HepG2 (cell line): ENCODE data around the gene CTSA. TPM values are rescaled to one million over a fixed set of nuclear protein-coding genes. Genes with fewer than 3 reads are reported as not detected.

ENCODE experiments used
- ASH2L ChIP-seq: fragments of 300-600, 200-600 bp; sonication (generic); IDR thresholded peaks from 2 replicates; pipeline ENCODE4 v1.7.0; 2017; ENCODE audit warnings: low read depth, mild to moderate bottlenecking, moderate library complexity, mixed read lengths, low read length; ENCODE audit not compliant: insufficient read length
- ATF7-NPFF ChIP-seq: sonication (generic); formaldehyde crosslinking; IDR thresholded peaks from 2 replicates; pipeline ENCODE4 v1.8.1; 2023; ENCODE audit warnings: mild to moderate bottlenecking, low read depth, missing genetic modification reagents, moderate library complexity
- CENPX ChIP-seq: sonication (generic); formaldehyde crosslinking; IDR thresholded peaks from 2 replicates; pipeline ENCODE4 v1.9.0; 2021; ENCODE audit warnings: mild to moderate bottlenecking, missing genetic modification reagents, moderate library complexity
- DR1 ChIP-seq: sonication (generic); formaldehyde crosslinking; IDR thresholded peaks from 2 replicates; pipeline ENCODE4 v1.8.0; 2021; ENCODE audit warnings: mild to moderate bottlenecking, missing genetic modification reagents, inconsistent platforms
- ETV5 ChIP-seq: IDR thresholded peaks from 2 replicates; pipeline ENCODE4 v1.6.1; 2018; ENCODE audit warnings: missing biosample characterization, missing genetic modification reagents, inconsistent platforms, borderline replicate concordance
- JARID2 ChIP-seq: sonication (generic); formaldehyde crosslinking; IDR thresholded peaks from 2 replicates; pipeline ENCODE4 v1.8.1; 2023; ENCODE audit warnings: missing genetic modification reagents, inconsistent platforms; ENCODE audit not compliant: insufficient replicate concordance
- KLF15 ChIP-seq: sonication (generic); formaldehyde crosslinking; IDR thresholded peaks from 2 replicates; pipeline ENCODE4 v1.8.1; 2023; ENCODE audit warnings: borderline replicate concordance, mild to moderate bottlenecking, inconsistent platforms, missing genetic modification reagents, mixed read lengths
- MAFF ChIP-seq: IDR thresholded peaks from 2 replicates; pipeline ENCODE4 v1.6.1; 2011; ENCODE audit warnings: low read depth, low read length, improper control_type of control experiment
- MLX ChIP-seq: IDR thresholded peaks from 2 replicates; pipeline ENCODE4 v1.6.1; 2016
- MTF1 ChIP-seq: sonication (generic); formaldehyde crosslinking; IDR thresholded peaks from 2 replicates; pipeline ENCODE4 v1.5.0; 2020; ENCODE audit warnings: missing genetic modification reagents
- SIX4 ChIP-seq: sonication (generic); formaldehyde crosslinking; IDR thresholded peaks from 2 replicates; pipeline ENCODE4 v1.4.0; 2020; ENCODE audit warnings: missing genetic modification reagents
- SOX5 ChIP-seq: IDR thresholded peaks from 2 replicates; pipeline ENCODE4 v1.6.1; 2016; ENCODE audit warnings: borderline replicate concordance
- STAT5B ChIP-seq: sonication (generic); formaldehyde crosslinking; IDR thresholded peaks from 2 replicates; pipeline ENCODE4 v1.4.0; 2020; ENCODE audit warnings: missing genetic modification reagents
- THAP8 ChIP-seq: sonication (generic); formaldehyde crosslinking; IDR thresholded peaks from 2 replicates; pipeline ENCODE4 v1.5.1; 2020; ENCODE audit warnings: missing genetic modification reagents, mild to moderate bottlenecking, borderline replicate concordance
- TOPORS ChIP-seq: sonication (generic); formaldehyde crosslinking; IDR thresholded peaks from 2 replicates; pipeline ENCODE4 v1.8.0; 2023; ENCODE audit warnings: mild to moderate bottlenecking, missing genetic modification reagents
- XBP1 ChIP-seq: sonication (generic); formaldehyde crosslinking; IDR thresholded peaks from 2 replicates; pipeline ENCODE4 v1.5.0; 2020; ENCODE audit warnings: missing genetic modification reagents
- ZBTB1 ChIP-seq: sonication (generic); formaldehyde crosslinking; IDR thresholded peaks from 2 replicates; pipeline ENCODE4 v1.4.0; 2020; ENCODE audit warnings: missing genetic modification reagents, borderline replicate concordance
- ZBTB26 ChIP-seq: IDR thresholded peaks from 2 replicates; pipeline ENCODE4 v1.6.1; 2016; ENCODE audit warnings: missing compliant biosample characterization, missing genetic modification reagents, borderline replicate concordance
- ZBTB7A ChIP-seq: sonication (generic); formaldehyde crosslinking; IDR thresholded peaks from 2 replicates; pipeline ENCODE4 v1.8.0; 2022; ENCODE audit warnings: mild to moderate bottlenecking, missing genetic modification reagents
- ZNF230 ChIP-seq: sonication (generic); formaldehyde crosslinking; IDR thresholded peaks from 2 replicates; pipeline ENCODE4 v1.4.0; 2020; ENCODE audit warnings: mild to moderate bottlenecking, missing genetic modification reagents
- ZNF460 ChIP-seq: sonication (generic); formaldehyde crosslinking; IDR thresholded peaks from 2 replicates; pipeline ENCODE4 v1.5.1; 2020; ENCODE audit warnings: missing genetic modification reagents, mild to moderate bottlenecking, borderline replicate concordance
- ZNF484 ChIP-seq: sonication (generic); formaldehyde crosslinking; IDR thresholded peaks from 2 replicates; pipeline ENCODE4 v1.5.1; 2020; ENCODE audit warnings: mild to moderate bottlenecking, low read depth, missing genetic modification reagents, borderline replicate concordance
- ZNF563 ChIP-seq: sonication (generic); formaldehyde crosslinking; IDR thresholded peaks from 2 replicates; pipeline ENCODE4 v1.8.0; 2022; ENCODE audit warnings: mild to moderate bottlenecking, moderate library complexity, missing genetic modification reagents
- ZNF616 ChIP-seq: sonication (generic); formaldehyde crosslinking; IDR thresholded peaks from 2 replicates; pipeline ENCODE4 v1.5.0; 2020; ENCODE audit warnings: low read depth, mild to moderate bottlenecking, missing genetic modification reagents
- ZNF713 ChIP-seq: sonication (generic); formaldehyde crosslinking; IDR thresholded peaks from 2 replicates; pipeline ENCODE4 v1.4.0; 2020; ENCODE audit warnings: mild to moderate bottlenecking, missing genetic modification reagents
- ZNF768 ChIP-seq: sonication (generic); formaldehyde crosslinking; IDR thresholded peaks from 2 replicates; pipeline ENCODE4 v1.4.0; 2020; ENCODE audit warnings: missing genetic modification reagents
- ZNF777 ChIP-seq: sonication (generic); formaldehyde crosslinking; IDR thresholded peaks from 2 replicates; pipeline ENCODE4 v1.4.0; 2020; ENCODE audit warnings: missing genetic modification reagents
- ZNF879 ChIP-seq: sonication (generic); formaldehyde crosslinking; IDR thresholded peaks from 2 replicates; pipeline ENCODE4 v1.8.1; 2023; ENCODE audit warnings: missing genetic modification reagents
- ZSCAN29 ChIP-seq: sonication (generic); formaldehyde crosslinking; conservative IDR thresholded peaks from 2 replicates; pipeline ENCODE4 v1.4.0; 2020; ENCODE audit warnings: mild to moderate bottlenecking, missing genetic modification reagents
- ZZZ3 ChIP-seq: sonication (generic); formaldehyde crosslinking; IDR thresholded peaks from 2 replicates; pipeline ENCODE4 v1.4.0; 2020; ENCODE audit warnings: missing genetic modification reagents, mild to moderate bottlenecking, borderline replicate concordance
- polyA plus RNA-seq, 8 experiments: library from polyadenylated mRNA; depleted of rRNA in 3 of 8; stranded (reverse) in 7 of 8; unstranded in 1 of 8; fragments of >200 nt; fragmentation: Illumina TruSeq in 4 of 8; extraction: Trizol in 4 of 8; gene quantifications; 2 replicates each; pipeline versions ENCODE4 v1.2.1 to v1.2.3, GENCODE V29; 2011 to 2016; ENCODE audit warnings: low read depth in 4 of 8, missing spikeins in 1 of 8, mixed read lengths in 1 of 8; ENCODE audit not compliant: insufficient read depth in 1 of 8
- total RNA-seq, 5 experiments: library from RNA; depleted of rRNA; stranded (reverse); fragments of >200 nt; fragmentation: Illumina TruSeq; extraction: Trizol; gene quantifications; 2 replicates each; pipeline ENCODE4 v1.2.3, GENCODE V29; 2016; ENCODE audit warnings: low read depth in 1 of 5

Gene CTSA
- total and polyA plus RNA-seq, 2 of the 13 experiments (the other 11 are each of a cell fraction or from before 2014, with no cell fraction given) = 202 to 231 TPM

- TF ChIP-seq MAFF (no peak), ZNF713 (CRISPR knock-in tag) (no peak; the same call in 1 of the 2 replicates), SIX4 (no peak), SOX5 (CRISPR knock-in tag) (no peak), TOPORS (CRISPR knock-in tag) (no peak; the same call in none of the 2 replicates), ATF7-NPFF (peak; percentile 87; the same call in 1 of the 2 replicates), ASH2L (peak; percentile 37), ZBTB7A (CRISPR knock-in tag) (peak; percentile 96), MTF1 (peak; percentile 63; the same call in 1 of the 2 replicates), THAP8 (CRISPR knock-in tag) (0 out of 2 replicates have a peak, but pooled peaks have one; percentile 17), ZNF777 (CRISPR knock-in tag) (0 out of 2 replicates have a peak, but pooled peaks have one; percentile 33), KLF15 (CRISPR knock-in tag) (no peak), JARID2 (CRISPR knock-in tag) (no peak), ZBTB26 (CRISPR knock-in tag) (no peak), ZNF460 (CRISPR knock-in tag) (0 out of 2 replicates have a peak, but pooled peaks have one; percentile 30), ZZZ3 (CRISPR knock-in tag) (0 out of 2 replicates have a peak, but pooled peaks have one; percentile 24), ZNF616 (CRISPR knock-in tag) (no peak; the same call in none of the 2 replicates), ZSCAN29 (CRISPR knock-in tag) (peak; percentile 89), ZNF768 (peak; percentile 98), ZNF230 (peak; percentile 86), XBP1 (0 out of 2 replicates have a peak, but pooled peaks have one; percentile 21), ETV5 (CRISPR knock-in tag) (peak; percentile 85), ZNF484 (CRISPR knock-in tag) (0 out of 2 replicates have a peak, but pooled peaks have one; percentile 93), STAT5B (no peak), ZBTB1 (no peak; the same call in 1 of the 2 replicates), MLX (CRISPR knock-in tag) (no peak), ZNF563 (CRISPR knock-in tag) (no peak), DR1 (CRISPR knock-in tag) (0 out of 2 replicates have a peak, but pooled peaks have one; percentile 2), CENPX (no peak), ZNF879 (no peak; the same call in 1 of the 2 replicates)
These were observed 43.0 kb downstream of the CTSA start (continued) for GRCh38 chr20:45934046-45934585.
